ENCODE results near the gene IFI27.
"Not testable (repeated sequence)": the region's sequence is repeated elsewhere in the genome, so short reads cannot be mapped to it uniquely, and the experiment has no call there.

Gene IFI27

DNA sequence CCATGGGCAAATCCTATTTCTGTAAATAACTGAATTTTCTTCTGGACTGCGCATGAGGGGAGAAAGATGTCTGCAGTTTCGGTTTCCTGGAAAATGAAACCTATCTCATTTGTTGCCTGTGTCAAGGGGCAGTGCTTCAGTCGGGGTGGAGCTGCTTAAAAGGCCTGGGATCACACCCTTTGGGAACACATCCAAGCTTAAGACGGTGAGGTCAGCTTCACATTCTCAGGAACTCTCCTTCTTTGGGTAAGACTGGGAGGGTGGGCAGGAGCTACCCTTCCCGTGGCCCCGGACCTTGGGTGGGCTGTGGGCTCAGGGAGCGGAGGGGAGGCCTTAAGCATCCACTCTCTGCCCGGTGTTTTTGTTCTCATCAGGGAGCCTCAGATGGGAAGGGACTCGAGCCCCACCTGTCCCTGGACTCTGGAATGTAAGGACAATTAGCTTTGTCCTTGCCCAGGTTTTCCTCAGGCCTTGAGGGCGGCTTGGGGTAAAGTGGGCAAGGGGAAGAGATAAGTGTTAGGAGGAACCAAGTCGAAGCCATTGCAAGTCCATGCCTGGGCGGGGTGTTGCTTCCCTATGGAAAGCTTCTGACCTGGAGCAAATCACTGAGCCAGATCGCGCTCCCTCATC is at the start of gene IFI27:
Gene IFI27 (plus strand): TSS at position 185 of the 630 bp plus-strand sequence.
- DNase-seq, result no peak

DNA sequence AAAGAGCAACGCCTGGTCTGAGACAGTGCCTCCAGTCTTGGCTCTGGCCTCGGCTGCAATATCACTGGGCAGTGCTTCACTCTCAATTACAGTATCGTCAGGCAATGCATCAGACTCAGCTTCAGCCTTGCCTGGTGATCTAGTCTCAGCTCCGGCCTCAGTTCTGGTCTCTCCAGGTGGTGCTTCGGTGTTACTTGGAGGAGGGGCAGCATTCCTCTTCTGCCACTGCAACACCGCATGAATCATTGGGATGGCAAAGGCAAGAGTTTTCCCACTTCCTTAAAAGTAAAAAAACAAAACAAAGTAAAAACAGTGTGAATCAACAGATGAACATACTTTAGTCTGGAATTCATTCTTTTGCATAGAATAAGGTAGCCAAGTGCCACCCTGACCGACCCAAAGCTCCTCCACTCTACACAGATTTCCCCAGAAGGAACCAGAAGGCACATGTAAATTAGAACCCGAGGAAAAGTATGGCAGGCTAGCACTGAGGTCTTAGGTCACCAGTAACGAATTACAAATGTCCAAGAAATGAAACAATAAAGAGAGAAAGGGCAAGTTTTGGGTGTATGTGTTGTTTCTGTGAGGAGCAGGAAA is 48.1 kb upstream of the IFI27 start:
- no peak for DNase-seq

DNA sequence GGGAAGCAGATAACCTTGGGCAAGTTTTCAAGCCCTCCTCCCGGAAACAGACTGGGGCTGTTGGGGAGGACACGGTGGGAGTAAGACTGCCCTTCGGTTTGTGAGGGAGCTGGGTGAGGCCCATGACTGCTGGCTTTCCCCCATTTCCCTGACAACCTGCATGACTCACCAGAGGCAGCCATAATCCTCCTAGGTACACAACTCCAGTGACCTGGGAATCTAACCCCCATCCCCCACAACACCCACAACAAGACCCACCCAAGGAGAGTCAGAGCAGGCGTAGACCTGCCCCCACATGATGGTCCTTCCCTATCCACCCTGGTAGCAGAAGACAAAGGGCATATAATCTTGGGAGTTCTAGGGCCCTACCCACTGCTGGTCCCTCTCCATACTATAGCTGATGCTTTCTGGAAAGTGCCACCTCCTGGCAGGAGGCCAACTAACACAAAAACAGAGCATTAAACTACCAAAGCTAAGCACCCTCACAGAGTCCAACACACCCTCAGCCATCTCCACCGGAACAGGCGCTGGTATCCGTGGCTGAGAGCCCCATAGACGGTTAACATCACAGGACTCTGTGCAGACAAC is 44.4 kb upstream of the IFI27 start:
- no peak for DNase-seq

DNA sequence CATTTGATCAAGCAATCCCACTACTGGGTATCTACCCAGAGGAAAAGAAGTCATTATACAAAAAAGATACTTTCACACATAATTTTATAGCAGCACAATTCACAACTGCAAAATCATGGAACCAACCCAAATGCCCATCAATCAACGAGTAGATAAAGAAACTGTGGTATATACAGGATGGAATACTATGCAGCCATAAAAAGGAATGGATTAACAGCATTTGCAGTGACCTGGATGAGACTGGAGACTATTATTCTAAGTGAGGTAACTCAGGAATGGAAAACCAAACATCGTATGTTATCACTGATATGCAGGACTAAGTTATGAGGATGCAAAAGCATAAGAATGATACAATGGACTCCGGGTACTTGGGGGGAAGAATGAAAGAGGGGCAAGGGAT is 38.5 kb upstream of the IFI27 start:
- DNase-seq, result not testable (repeated sequence)

DNA sequence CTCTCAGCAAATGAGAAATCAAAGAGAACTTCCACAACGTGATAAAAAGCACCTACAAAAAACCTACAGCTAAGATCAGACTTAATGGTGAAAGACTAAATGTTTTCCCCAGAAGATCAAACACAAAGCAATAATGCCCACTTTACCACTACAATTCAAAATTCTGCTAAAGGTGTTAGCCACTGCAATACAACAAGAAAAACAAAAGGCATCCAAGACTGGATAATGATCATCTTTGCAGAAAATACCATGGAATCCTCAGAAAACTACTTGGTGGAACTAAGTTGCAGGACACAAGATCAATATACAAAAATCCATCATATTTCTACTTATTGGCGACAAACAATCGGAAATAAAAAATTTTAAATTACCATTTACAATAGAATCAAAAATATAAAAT is 36.0 kb upstream of the IFI27 start:
- no peak for DNase-seq

DNA sequence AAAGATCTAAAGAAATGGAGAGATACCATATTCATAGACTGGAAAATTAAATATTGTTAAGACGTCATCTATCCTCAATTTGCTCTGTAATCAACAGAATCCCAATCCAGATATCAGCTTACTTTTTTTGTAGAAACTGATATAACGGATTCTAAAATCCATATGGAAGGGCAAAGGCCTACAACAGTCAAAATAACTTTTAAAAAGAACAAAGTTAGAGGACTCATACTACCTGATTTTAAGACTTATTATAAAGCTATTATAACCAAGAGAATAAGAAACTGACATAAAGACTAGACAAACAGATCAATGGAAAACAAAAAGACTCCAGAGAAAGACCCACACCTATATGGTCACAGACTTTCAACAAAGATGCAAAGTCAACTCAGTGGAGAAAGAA is 35.5 kb upstream of the IFI27 start:
- DNase-seq, result no peak

DNA sequence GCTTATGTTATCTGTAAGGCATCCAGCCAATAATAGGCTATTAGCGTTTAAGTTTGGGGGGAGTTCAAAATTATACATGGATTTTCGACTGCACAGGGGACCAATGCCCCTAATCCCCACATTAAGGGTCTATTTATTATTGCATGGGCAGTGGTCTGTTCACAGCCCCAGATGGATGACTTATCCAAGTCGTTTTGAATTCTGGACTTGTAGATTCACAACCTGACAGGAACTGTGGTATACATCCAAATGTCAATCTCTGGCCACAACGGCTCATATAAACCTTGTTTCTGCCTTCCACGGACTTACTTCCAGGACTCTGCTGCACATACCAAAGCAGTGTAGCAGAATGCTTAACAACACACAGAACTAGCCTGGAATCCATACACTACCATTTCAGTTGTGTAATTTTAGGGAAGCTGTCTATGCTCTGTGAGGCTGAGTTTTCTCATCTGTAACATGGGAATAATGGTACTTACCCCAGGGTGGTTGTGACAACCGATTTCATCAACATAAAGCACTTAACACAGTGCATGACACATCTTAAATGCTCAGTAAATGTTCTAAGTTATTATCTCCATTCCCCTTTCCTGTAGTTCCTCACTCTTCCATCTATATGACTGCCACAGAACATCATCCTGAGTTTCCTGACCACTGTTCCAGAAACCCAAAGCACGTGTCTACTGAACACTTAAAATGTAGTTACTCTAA is 33.3 kb upstream of the IFI27 start:
- no peak for DNase-seq

DNA sequence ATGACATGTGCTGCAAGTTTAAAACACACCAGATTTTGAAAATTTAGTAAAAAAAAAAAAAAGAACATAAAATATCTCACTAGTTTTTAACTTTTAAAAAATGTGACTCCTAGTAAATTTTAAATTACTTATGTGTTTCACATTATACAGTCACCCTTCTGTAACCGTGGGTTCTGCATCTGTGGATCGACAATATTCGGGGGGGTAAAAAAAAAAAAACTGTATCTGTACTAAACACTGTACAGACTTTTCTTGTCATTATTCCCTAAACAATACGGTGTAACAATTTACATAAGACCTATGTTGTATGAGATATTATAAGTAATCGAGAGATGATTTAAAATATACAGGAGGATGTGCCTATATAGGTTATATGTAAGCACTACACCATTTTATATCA is 32.7 kb upstream of the IFI27 start:
- DNase-seq, result no peak

DNA sequence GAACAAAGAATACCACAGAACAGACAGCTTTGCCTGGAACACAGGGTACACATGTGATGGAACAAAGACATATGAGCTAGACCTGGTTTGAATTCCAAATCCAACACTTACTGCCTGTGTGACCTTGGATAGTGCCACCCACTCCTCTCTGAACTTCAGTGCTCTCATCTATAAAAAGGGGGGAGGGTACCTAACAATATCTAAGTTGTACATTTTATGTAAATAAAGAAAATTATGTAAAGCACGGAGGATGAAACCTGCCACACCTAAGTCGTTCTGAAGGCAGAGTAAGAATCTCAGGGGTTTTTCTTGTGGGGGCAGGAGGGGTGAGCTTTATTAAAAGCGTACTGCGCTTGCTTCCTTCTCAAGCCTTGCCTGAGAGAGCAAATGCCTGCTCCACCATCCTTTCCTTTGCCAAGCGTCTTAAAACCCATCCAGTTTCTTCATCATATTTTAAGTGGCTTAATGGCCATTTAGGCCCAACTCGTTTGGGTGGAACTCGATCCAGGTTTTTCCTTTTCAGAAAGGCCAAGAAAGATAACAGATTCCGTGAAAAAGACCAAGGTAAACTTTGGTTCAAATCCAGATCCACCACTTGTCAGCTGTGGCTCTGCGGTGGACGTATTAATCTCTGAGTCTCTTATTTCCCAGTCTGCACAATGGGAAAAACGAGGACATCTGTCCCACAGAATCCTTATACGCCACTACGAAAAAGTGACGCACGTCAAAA is 30.5 kb upstream of the IFI27 start:
- DNase-seq, result peak; percentile 24

DNA sequence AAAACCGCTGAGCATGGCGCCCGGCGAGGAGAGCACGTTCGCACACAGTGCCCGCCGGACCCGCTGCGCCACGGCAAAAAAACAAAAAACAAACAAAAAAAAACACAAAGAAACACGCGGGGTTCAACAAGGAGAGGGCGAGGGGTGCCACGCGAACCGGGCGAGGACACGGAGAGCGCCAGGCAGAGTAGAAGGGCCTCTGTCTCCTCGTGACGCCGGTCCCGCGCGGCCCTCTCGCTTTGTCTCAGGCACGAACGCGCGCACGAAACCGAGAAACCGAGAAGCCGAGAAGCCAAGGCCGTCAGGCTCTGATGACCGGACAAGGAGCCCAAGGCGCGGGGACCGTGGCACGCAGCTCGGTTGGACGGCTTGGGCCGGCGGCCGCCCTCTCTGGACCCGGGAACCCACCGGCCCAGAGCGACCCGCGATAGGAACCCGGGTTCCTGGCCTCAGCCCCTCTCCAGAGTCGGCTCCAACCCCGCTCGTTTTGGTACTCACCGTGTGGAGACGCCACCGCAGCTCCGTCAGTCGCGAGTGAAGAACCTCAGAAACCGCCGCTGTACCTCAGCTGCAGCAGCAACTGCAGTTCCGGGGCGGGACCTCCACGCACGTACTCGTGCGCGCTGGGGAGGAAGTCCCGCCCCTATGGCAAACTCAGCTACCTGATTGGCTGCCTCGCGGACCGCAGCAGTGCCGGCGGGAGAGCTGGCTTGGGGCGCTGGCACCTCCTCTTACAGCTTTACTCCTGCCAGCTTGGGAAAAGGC is 29.7 kb upstream of the IFI27 start, which contains the start of the genes DDX24 and IFI27L1:
Gene DDX24 (minus strand): TSS at position 582 of the 765 bp plus-strand sequence. CDS start 1,460 bp downstream, outside the sequence.
Gene IFI27L1 (plus strand): TSS at position 690 of the 765 bp plus-strand sequence. CDS start 15,628 bp downstream, outside the sequence.
- peak; percentile 97 for DNase-seq

DNA sequence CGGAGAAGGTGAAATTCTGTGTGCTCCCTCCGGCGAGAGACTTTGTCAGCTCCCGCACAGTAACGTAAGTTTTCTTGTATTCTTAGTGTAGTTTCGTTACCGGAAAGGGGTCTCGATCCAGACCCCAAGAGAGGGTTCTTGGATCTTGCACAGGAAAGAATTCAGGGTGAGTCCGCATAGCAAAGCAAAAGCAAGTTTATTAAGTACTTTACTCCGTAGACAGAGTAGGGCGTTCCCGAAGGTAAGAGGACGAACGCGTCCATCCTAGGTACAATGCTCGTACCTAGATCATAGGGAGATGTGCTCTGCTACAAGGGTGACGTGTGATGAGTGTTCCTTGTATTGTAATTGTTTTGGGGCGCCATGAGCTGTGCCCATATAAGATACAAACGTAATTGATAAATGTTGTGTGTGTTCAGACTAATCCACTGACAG is 29.1 kb upstream of the IFI27 start:
- no peak for DNase-seq

DNA sequence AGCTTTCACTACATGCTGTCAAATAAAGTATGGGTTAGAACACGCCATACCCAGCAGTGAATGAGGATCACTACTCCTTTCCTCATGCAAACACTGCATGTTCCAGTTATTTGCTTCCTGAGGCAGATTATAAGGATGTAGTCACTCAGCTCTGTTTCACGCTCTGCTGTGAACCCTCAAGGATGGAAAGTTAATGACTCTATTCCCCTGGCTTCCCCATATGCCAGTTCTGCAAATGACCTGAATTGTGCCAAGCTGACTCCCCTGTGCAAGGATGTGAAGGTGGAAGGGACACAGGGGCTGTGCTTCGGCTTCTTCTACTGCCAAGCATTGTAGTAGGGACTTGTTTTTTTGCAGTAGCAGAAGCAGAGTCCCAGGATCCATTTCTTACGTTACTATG is 22.6 kb upstream of the IFI27 start:
- no peak for DNase-seq

DNA sequence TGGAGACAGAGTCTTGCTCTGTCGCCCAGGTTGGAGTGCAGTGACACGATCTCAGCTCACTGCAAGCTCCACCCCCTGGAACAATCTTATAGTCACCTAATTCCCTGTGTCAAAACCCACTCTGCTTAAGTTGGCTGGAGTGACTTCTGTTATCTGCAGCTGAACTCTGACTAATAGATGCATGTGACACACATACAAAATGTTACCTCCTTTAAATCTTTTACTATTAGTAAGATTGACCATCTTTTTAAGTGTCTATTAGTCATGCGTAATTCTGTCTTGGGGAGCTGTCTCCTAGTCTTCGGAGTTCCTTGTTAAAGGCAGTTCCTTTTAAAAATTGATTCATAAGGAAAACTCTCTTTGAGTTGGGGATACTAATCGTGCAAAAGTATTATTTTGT is 22.0 kb upstream of the IFI27 start:
- DNase-seq, result no peak

DNA sequence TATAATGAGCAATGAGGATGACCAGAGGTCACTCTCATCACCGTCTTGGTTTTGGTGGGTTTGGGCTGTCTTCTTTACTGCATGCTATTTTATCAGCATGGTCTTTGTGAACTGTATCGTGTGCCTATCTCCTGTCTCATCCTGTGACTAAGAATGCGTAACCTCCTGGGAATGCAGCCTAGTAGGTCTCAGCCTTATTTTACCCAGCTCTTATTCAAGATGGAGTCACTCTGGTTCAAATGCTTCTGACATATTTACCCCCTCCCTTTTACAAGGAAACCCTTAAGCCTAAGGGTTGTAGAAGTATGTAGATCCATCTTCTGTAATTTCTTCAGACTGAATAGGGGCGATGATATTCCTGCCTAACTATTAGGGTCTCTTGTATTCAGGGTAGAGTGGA is 21.1 kb upstream of the IFI27 start:
- DNase-seq, result no peak

DNA sequence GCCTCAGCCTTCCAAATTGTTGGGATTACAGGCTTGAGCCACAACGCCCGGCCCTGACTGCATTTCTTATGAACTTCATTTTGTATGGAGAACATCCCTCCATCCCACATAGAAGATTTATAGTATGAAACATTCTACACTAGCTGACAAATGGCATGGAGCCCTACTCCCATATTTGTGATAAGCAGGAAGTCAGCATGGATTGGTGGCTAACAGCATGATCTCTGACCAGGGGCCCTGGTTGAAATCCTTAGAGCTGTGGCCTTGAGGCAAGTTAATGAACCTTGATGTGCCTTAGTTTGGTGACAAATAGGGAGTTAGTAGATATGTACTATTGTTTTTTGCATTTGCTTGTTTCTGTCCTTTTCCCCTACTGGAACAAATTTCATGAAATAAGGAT is 17.1 kb upstream of the IFI27 start:
- DNase-seq, result no peak

DNA sequence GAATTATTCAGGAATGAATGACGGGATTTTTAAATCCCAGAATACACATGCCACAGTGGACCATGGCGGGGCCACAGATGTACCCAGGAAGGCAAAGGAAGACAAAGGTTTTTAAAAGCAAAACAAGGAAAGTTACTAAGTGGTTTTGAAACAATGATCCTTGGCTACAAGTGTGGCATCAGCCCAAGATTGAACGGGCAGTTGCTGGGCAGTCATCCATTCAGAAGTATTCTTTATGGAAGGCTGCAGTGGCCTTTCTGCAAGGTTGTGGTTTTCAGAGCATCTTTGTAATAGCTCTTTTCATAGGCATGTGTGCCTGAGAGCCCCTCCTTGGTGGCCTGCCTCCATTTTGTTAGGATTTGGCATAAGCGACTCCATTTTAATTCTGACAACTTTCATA is 13.4 kb upstream of the IFI27 start:
- DNase-seq, result no peak

DNA sequence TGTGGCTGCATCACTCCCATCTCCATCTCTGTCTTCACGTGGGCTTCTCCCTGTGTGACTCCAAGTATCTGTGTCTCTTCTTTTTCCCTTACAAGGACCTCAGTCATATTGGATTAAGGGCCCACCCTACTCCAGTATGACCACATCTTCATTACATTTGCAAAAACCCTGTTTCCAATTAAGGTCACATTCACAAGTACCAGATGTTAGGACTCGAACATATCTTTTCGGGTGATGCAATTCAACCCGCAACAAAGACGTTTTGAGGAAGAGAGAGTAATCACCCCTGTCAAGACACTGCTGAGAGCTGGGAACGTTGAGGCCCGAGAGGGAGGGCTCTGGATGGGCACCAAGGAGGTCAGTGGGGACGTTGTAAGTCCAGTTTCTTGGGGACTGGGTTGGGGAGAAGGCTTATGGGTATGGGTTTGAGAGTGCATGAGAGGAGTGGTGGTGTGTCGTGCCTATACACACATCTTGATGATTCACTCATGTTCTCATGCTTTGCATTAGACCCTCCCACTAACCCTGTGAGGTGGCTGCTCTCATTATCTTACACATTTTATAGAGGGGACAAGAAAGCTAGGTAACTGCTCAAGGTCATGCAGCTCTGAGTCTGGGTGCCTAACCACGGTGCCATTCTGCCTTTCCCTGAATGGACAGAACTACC is 12.1 kb upstream of the IFI27 start:
- DNase-seq, result no peak

DNA sequence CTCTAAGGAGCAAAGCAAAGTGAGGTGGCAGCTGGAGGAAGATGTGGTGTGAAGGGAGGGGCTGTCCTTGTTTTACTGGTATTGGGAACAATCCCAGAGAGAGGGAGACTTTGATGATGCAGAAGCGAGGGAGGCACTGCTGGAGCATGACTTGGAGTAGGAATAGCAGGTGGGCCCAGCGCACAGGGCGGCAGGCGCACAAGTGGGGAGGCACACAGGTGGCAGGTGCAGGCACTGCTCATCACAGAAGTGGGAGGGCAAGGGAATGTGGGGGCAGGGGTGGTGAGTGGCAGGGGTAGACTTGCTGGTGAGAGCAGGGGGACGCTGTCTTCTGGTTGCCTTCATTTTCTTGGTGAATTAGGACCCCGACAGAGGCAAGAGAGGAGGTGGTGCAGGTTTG is 11.5 kb upstream of the IFI27 start:
- no peak for DNase-seq

DNA sequence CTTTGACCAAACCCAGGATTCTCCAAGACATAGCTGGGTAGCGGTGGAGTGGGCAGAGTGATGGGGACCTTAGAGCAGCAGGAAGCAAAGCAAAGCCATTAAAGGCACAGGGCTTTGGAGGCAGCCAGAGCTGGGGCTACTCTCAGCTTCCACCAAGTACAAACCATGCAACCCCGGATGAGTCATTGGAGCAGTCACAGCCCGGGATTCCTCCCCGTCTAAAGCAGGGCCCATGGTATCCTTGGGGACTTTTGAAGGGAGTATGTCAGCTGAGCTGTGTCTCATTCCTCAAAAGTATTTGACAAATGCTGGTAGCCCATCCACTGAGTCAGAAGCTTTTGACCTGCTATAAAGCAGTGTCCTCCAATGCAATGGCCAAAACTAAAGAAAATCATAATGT is 9.7 kb upstream of the IFI27 start:
- DNase-seq, result no peak

DNA sequence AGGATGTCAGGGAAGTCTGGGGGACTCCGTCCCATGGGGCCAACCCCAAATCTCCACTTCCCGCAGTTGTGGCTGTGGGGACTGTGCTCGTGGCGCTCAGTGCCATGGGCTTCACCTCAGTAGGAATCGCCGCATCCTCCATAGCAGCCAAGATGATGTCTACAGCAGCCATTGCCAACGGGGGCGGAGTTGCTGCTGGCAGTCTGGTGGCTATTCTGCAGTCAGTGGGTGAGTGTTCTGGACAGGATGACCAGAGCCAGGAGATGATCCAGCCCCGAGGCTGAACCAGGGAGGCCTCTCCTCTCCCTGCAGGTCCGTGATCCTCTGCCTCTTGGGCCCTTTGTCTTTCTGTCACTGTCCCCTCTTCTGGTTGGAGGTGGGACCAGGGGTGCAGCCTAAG is 8.8 kb upstream of the IFI27 start:
- DNase-seq, result no peak

DNA sequence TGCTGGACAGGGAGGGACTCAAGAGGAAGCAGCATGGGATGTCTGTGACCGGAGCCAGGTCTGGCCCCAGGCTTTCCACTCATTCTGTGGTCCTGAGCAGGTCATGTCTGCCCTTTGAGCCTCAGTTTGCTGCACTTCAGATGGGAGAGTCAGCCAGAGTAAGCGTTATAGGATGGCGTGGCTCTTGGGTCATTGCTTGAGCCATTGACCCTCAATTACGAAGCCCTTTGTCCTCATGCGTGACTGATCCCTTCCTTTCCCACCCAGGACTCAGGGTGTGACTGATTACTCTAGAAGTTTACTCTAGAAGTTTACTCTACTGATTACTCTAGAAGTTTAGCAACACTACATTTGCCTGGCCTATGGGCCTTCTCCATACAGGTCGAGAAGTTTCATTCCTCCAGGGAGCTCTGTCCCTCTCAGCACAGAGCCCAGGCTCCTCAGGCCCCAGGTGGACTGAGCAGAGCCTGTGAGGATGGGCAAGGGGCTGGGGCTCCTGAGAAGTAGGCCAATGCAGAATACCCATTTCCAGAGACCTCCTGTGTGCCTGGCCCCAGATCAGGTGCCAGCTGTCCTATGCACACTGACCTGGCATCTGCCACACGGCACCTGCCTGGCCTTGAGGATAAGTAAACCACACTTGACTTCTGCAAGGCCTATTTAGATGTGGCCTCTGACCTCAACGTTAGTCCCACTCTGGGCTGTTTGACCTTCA is 7.6 kb upstream of the IFI27 start:
- DNase-seq, result no peak

All from CD4-positive, alpha-beta T cell treated with Interleukin-12 subunit alpha and Interleukin-12 subunit beta, for 1 hour (primary cell).